K562 (cell line): ENCODE results near the gene STXBP5L. TPM values are rescaled to one million over a fixed set of nuclear protein-coding genes. Genes with fewer than 3 reads are reported as not detected.

ENCODE experiments used
- ARHGAP35 ChIP-seq: fragments of 450-650 bp; IDR thresholded peaks from 2 replicates; pipeline ENCODE4 v1.6.1; 2018; ENCODE audit not compliant: partially characterized antibody
- CTBP1 ChIP-seq: fragments of 450-650 bp; IDR thresholded peaks from 2 replicates; pipeline ENCODE4 v1.6.1; 2016; ENCODE audit warnings: borderline replicate concordance
- ELK3 ChIP-seq: fragments of 450-650 bp; formaldehyde crosslinking; IDR thresholded peaks from 2 replicates; pipeline ENCODE4 v1.4.0; 2020; ENCODE audit warnings: mild to moderate bottlenecking
- HNRNPUL1 ChIP-seq: fragments of 200-400 bp; formaldehyde crosslinking; IDR thresholded peaks from 2 replicates; pipeline ENCODE4 v1.6.1; 2017; ENCODE audit warnings: low read length
- KLF6 ChIP-seq: fragments of 250-450 bp; sonication (Bioruptor Pico); IDR thresholded peaks from 2 replicates; pipeline ENCODE4 v1.4.0; 2020; ENCODE audit warnings: mild to moderate bottlenecking, moderate library complexity, borderline replicate concordance
- MTF1 ChIP-seq: fragments of 250-450 bp; sonication (Bioruptor Pico); IDR thresholded peaks from 2 replicates; pipeline ENCODE4 v1.9.0; 2021; ENCODE audit warnings: moderate library complexity, mild to moderate bottlenecking, inconsistent platforms, borderline replicate concordance
- PCBP1 ChIP-seq: fragments of 200-400 bp; formaldehyde crosslinking; IDR thresholded peaks from 2 replicates; pipeline ENCODE4 v1.6.1; 2018; ENCODE audit warnings: mild to moderate bottlenecking, low read depth, low read length; ENCODE audit not compliant: poor library complexity, severe bottlenecking
- PHF8 ChIP-seq: fragments of 200-600 bp; sonication (generic); IDR thresholded peaks from 2 replicates; pipeline ENCODE4 v1.6.1; 2012; ENCODE audit warnings: mixed run types, mild to moderate bottlenecking, inconsistent platforms, low read length, moderate library complexity, borderline replicate concordance
- PML ChIP-seq: IDR thresholded peaks from 2 replicates; pipeline ENCODE4 v1.6.1; 2012; ENCODE audit warnings: low read length, inconsistent platforms
- RBM22 ChIP-seq: fragments of 200-400 bp; formaldehyde crosslinking; IDR thresholded peaks from 2 replicates; pipeline ENCODE4 v1.6.1; 2018; ENCODE audit warnings: low read length, low read depth; ENCODE audit not compliant: poor library complexity, severe bottlenecking
- SMARCA4 ChIP-seq: fragments of 450-650 bp; IDR thresholded peaks from 2 replicates; pipeline ENCODE4 v1.6.1; 2016
- SMARCE1 ChIP-seq: fragments of 450-650 bp; IDR thresholded peaks from 2 replicates; pipeline ENCODE4 v1.7.1; 2016; ENCODE audit warnings: mild to moderate bottlenecking
- SP2 ChIP-seq: IDR thresholded peaks from 2 replicates; pipeline ENCODE4 v1.6.1; 2011; ENCODE audit warnings: mild to moderate bottlenecking, low read depth, low read length, moderate library complexity; ENCODE audit not compliant: poor library complexity, severe bottlenecking; ENCODE audit errors: extremely low read depth
- TCFL5 ChIP-seq: fragments of 250-450 bp; sonication (Bioruptor Pico); conservative IDR thresholded peaks from 2 replicates; pipeline ENCODE4 v1.6.1; 2021; ENCODE audit warnings: mild to moderate bottlenecking, moderate library complexity, matching md5 sums
- polyA plus RNA-seq, 8 experiments: library from polyadenylated mRNA; depleted of rRNA in 4 of 8; stranded (reverse) in 5 of 8; unstranded in 3 of 8; fragments of >200 nt; fragmentation: Nextera tagmentation in 2 of 8; fragmentation: Illumina TruSeq in 1 of 8; extraction: Ambion mirVana in 2 of 8; extraction: Trizol in 1 of 8; gene quantifications; 2 replicates each; pipeline versions ENCODE4 v1.2.1 to v1.2.3, GENCODE V29; 2011 to 2014; ENCODE audit warnings: inconsistent platforms in 1 of 8, missing spikeins in 1 of 8
- total RNA-seq, 7 experiments: library from RNA; depleted of rRNA in 6 of 7; stranded (reverse); fragments of >200 nt in 6 of 7; fragmentation: Illumina TruSeq in 2 of 7; extraction: Trizol in 2 of 7; gene quantifications; 2 replicates each; pipeline versions ENCODE4 v1.2.1 to v1.2.3, GENCODE V29; 2011 to 2021; ENCODE audit warnings: low replicate concordance in 1 of 7
- TF ChIP-seq, protein P1 (sequence below): sonication (generic); formaldehyde crosslinking; IDR thresholded peaks from 2 replicates; pipeline ENCODE4 v1.8.1; 2023; ENCODE audit warnings: mild to moderate bottlenecking, missing genetic modification reagents
- TF ChIP-seq, protein P2 (sequence below): fragments of 450-650 bp; conservative IDR thresholded peaks from 2 replicates; pipeline ENCODE4 v1.6.1; 2016; ENCODE audit warnings: missing genetic modification characterization, low read depth, mild to moderate bottlenecking, control low read depth, missing compliant biosample characterization
- TF ChIP-seq, protein P3 (sequence below): fragments of 450-650 bp; formaldehyde crosslinking; IDR thresholded peaks from 2 replicates; pipeline ENCODE4 v1.4.0; 2022; ENCODE audit warnings: missing genetic modification characterization
- TF ChIP-seq, protein P4 (sequence below): fragments of 250-450 bp; sonication (Bioruptor Pico); IDR thresholded peaks from 2 replicates; pipeline ENCODE4 v1.5.0; 2021; ENCODE audit warnings: mild to moderate bottlenecking, borderline replicate concordance

Gene STXBP5L
- total and polyA plus RNA-seq, 9 of the 15 experiments (the other 6 are each of a cell fraction or from before 2014, with no cell fraction given): 0.03 to 0.04 (median 0.03) TPM; not detected in 6

- TF ChIP-seq, protein P1, sequence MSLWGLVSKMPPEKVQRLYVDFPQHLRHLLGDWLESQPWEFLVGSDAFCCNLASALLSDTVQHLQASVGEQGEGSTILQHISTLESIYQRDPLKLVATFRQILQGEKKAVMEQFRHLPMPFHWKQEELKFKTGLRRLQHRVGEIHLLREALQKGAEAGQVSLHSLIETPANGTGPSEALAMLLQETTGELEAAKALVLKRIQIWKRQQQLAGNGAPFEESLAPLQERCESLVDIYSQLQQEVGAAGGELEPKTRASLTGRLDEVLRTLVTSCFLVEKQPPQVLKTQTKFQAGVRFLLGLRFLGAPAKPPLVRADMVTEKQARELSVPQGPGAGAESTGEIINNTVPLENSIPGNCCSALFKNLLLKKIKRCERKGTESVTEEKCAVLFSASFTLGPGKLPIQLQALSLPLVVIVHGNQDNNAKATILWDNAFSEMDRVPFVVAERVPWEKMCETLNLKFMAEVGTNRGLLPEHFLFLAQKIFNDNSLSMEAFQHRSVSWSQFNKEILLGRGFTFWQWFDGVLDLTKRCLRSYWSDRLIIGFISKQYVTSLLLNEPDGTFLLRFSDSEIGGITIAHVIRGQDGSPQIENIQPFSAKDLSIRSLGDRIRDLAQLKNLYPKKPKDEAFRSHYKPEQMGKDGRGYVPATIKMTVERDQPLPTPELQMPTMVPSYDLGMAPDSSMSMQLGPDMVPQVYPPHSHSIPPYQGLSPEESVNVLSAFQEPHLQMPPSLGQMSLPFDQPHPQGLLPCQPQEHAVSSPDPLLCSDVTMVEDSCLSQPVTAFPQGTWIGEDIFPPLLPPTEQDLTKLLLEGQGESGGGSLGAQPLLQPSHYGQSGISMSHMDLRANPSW (CRISPR knock-in tag): no peak
- TF ChIP-seq RBM22 (no peak), SP2 (no peak), MTF1 (no peak), PML (peak; percentile 53; the same call in 1 of the 2 replicates), PHF8 (no peak), SMARCE1 (peak; percentile 38; the same call in 1 of the 2 replicates), ELK3 (CRISPR knock-in tag) (no peak), PCBP1 (no peak), KLF6 (CRISPR knock-in tag) (no peak), HNRNPUL1 (no peak), SMARCA4 (peak; percentile 59), TCFL5 (no peak), CTBP1 (peak; percentile 43; the same call in 1 of the 2 replicates), ARHGAP35 (no peak)
- TF ChIP-seq, protein P2, sequence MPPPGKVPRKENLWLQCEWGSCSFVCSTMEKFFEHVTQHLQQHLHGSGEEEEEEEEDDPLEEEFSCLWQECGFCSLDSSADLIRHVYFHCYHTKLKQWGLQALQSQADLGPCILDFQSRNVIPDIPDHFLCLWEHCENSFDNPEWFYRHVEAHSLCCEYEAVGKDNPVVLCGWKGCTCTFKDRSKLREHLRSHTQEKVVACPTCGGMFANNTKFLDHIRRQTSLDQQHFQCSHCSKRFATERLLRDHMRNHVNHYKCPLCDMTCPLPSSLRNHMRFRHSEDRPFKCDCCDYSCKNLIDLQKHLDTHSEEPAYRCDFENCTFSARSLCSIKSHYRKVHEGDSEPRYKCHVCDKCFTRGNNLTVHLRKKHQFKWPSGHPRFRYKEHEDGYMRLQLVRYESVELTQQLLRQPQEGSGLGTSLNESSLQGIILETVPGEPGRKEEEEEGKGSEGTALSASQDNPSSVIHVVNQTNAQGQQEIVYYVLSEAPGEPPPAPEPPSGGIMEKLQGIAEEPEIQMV (tag): no peak
- TF ChIP-seq, protein P3, sequence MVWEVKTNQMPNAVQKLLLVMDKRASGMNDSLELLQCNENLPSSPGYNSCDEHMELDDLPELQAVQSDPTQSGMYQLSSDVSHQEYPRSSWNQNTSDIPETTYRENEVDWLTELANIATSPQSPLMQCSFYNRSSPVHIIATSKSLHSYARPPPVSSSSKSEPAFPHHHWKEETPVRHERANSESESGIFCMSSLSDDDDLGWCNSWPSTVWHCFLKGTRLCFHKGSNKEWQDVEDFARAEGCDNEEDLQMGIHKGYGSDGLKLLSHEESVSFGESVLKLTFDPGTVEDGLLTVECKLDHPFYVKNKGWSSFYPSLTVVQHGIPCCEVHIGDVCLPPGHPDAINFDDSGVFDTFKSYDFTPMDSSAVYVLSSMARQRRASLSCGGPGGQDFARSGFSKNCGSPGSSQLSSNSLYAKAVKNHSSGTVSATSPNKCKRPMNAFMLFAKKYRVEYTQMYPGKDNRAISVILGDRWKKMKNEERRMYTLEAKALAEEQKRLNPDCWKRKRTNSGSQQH: no peak
- TF ChIP-seq, protein P4, sequence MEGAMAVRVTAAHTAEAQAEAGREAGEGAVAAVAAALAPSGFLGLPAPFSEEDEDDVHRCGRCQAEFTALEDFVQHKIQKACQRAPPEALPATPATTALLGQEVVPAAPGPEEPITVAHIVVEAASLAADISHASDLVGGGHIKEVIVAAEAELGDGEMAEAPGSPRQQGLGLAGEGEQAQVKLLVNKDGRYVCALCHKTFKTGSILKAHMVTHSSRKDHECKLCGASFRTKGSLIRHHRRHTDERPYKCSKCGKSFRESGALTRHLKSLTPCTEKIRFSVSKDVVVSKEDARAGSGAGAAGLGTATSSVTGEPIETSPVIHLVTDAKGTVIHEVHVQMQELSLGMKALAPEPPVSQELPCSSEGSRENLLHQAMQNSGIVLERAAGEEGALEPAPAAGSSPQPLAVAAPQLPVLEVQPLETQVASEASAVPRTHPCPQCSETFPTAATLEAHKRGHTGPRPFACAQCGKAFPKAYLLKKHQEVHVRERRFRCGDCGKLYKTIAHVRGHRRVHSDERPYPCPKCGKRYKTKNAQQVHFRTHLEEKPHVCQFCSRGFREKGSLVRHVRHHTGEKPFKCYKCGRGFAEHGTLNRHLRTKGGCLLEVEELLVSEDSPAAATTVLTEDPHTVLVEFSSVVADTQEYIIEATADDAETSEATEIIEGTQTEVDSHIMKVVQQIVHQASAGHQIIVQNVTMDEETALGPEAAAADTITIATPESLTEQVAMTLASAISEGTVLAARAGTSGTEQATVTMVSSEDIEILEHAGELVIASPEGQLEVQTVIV (CRISPR knock-in tag): no peak
These were observed 259.6 kb downstream of the STXBP5L start (continued) for GRCh38 chr3:121167374-121168139.
